B cell (primary cell): ENCODE data around the gene ZNF267. TPM values are rescaled to one million over a fixed set of nuclear protein-coding genes. Genes with fewer than 3 reads are reported as not detected.

Source experiments
- ATAC-seq: fragments of 200-7000 bp; cut with Tn5 transposase; one replicate; pipeline ENCODE4 v1.10.0; 2021; ENCODE audit warnings: low read depth, mild to moderate bottlenecking, moderate number of reproducible peaks, moderate library complexity
- CTCF ChIA-PET: fragments of 350-600 bp; sonication (Branson Sonifier 250); formaldehyde crosslinking; loops from one replicate; lab custom pipeline; 2021; ENCODE audit warnings: antibody characterized with exemption, inconsistent platforms; lab: Charles Lee
- POLR2A ChIA-PET: fragments of 350-600 bp; sonication (Branson Sonifier 250); formaldehyde crosslinking; loops from one replicate; lab custom pipeline; 2021; ENCODE audit warnings: antibody characterized with exemption; lab: Charles Lee
- DNase-seq: peaks from one replicate; pipeline ENCODE4 v3.0.0; 2013
- H2AFZ ChIP-seq: 2 replicates; pipeline ENCODE4 v1.6.1; 2012; ENCODE audit warnings: mild to moderate bottlenecking, low read depth, low read length; ENCODE audit not compliant: insufficient read depth, poor library complexity, severe bottlenecking
- H3K27ac ChIP-seq, 2 donors: 1 replicate in 1 of 2; 2 replicates in 1 of 2; pipeline ENCODE4 v1.5.1; 2012 to 2013; ENCODE audit warnings: low read length in 2 of 2, mild to moderate bottlenecking in 2 of 2, moderate library complexity in 1 of 2
- H3K27me3 ChIP-seq, 4 experiments: fragments of 200-600 bp in 1 of 4; sonication (generic) in 1 of 4; replicated peaks in 1 of 4; 1 replicate in 2 of 4; 2 replicates in 2 of 4; pipeline versions ENCODE4 v1.6.1 to v1.7.0; 2013 to 2016; ENCODE audit warnings: low read length in 3 of 4, mild to moderate bottlenecking in 2 of 4, mixed read lengths in 1 of 4, moderate library complexity in 1 of 4; ENCODE audit not compliant: insufficient read depth in 4 of 4, control insufficient read depth in 3 of 4; ENCODE audit errors: control extremely low read depth in 1 of 4
- H3K36me3 ChIP-seq, 2 experiments: replicated peaks in 1 of 2; 1 replicate in 1 of 2; 2 replicates in 1 of 2; pipeline versions ENCODE4 v1.6.1 to v1.7.1; 2013; ENCODE audit warnings: low read length in 1 of 2; ENCODE audit not compliant: insufficient read depth in 2 of 2, control insufficient read depth in 1 of 2; ENCODE audit errors: control extremely low read depth in 1 of 2, extremely low read depth in 1 of 2
- H3K4me1 ChIP-seq, 2 donors: fragments of 200-600 bp in 1 of 2; sonication (generic) in 1 of 2; 1 replicate in 1 of 2; 2 replicates in 1 of 2; pipeline versions ENCODE4 v1.5.1 to v1.6.1; 2013 to 2017; ENCODE audit warnings: low read length in 2 of 2; ENCODE audit not compliant: control insufficient read depth in 2 of 2, insufficient read depth in 2 of 2
- H3K4me2 ChIP-seq: replicated peaks from 2 replicates; pipeline ENCODE3; 2012; ENCODE audit warnings: mild to moderate bottlenecking, low read depth, low read length; ENCODE audit not compliant: poor library complexity, severe bottlenecking
- H3K4me3 ChIP-seq, 5 experiments: fragments of 200-600 bp in 1 of 5; sonication (generic) in 1 of 5; 1 replicate in 3 of 5; 2 replicates in 2 of 5; pipeline versions ENCODE4 v1.5.1 to v1.7.0; 2011 to 2016; ENCODE audit warnings: low read length in 4 of 5, mild to moderate bottlenecking in 4 of 5, low read depth in 2 of 5, control low read depth in 1 of 5, moderate library complexity in 1 of 5; ENCODE audit not compliant: insufficient read depth in 1 of 5; ENCODE audit errors: control extremely low read depth in 1 of 5, extremely low read depth in 1 of 5
- H3K79me2 ChIP-seq: fragments of 200-600 bp; sonication (generic); one replicate; pipeline ENCODE4 v1.6.0; 2016; ENCODE audit warnings: low read length; ENCODE audit not compliant: control insufficient read depth, insufficient read depth
- H3K9ac ChIP-seq: fragments of 200-600 bp; sonication (generic); 2 replicates; pipeline ENCODE4 v1.6.1; 2017; ENCODE audit warnings: mild to moderate bottlenecking, low read length, moderate library complexity
- H3K9me3 ChIP-seq, 3 donors: one replicate each; pipeline versions ENCODE4 v1.6.1 to v1.7.1; 2013; ENCODE audit warnings: low read length in 2 of 3; ENCODE audit not compliant: control insufficient read depth in 2 of 3, insufficient read depth in 1 of 3; ENCODE audit errors: control extremely low read depth in 1 of 3
- H4K20me1 ChIP-seq: 2 replicates; pipeline ENCODE4 v1.6.0; 2012; ENCODE audit warnings: mild to moderate bottlenecking, low read length; ENCODE audit not compliant: insufficient read depth, control insufficient read depth, poor library complexity, severe bottlenecking
- H3K27ac Mint-ChIP-seq: one replicate; pipeline ENCODE4 v1.8.0; 2021; ENCODE audit warnings: mixed read lengths
- H3K27me3 Mint-ChIP-seq: one replicate; pipeline ENCODE4 v1.8.0; 2021; ENCODE audit warnings: mixed read lengths
- H3K4me1 Mint-ChIP-seq: one replicate; pipeline ENCODE4 v1.8.0; 2021; ENCODE audit warnings: mixed read lengths
- H3K4me3 Mint-ChIP-seq: one replicate; pipeline ENCODE4 v1.8.0; 2021; ENCODE audit warnings: mixed read lengths
- H3K9me3 Mint-ChIP-seq: one replicate; pipeline ENCODE4 v1.8.0; 2022; ENCODE audit warnings: mixed read lengths; ENCODE audit not compliant: insufficient read depth
- EZH2 ChIP-seq: IDR thresholded peaks from 2 replicates; pipeline ENCODE4 v1.6.1; 2012; ENCODE audit warnings: borderline replicate concordance, low read depth, mild to moderate bottlenecking, moderate library complexity, low read length; ENCODE audit not compliant: insufficient read depth, poor library complexity, severe bottlenecking
- WGBS: methylation state at CpG from one replicate; pipeline ENCODE4 v1.1.5; 2013; ENCODE audit warnings: missing lambda C conversion rate; ENCODE audit not compliant: insufficient coverage; 5-methylcytosine and 5-hydroxymethylcytosine counted together
- intact Hi-C: fragments of 100-400 bp; cut with micrococcal nuclease; formaldehyde crosslinking; loops from one replicate; pipeline ENCODE4 v1.10.0; 2022
- polyA plus RNA-seq: library from polyadenylated mRNA; depleted of rRNA; stranded (reverse); fragments of >200 nt; gene quantifications from 2 replicates; pipeline ENCODE4 v1.2.3, GENCODE V29; 2012
- total RNA-seq, 2 donors: library from RNA; stranded (reverse); fragments of 120-200 nt in 1 of 2; gene quantifications; 1 replicate in 1 of 2; 2 replicates in 1 of 2; pipeline versions ENCODE4 v1.2.3 to v1.2.4, GENCODE V29; 2013 to 2022
- TF ChIP-seq, protein P1 (sequence below): fragments of 200-600 bp; IDR thresholded peaks from one replicate; pipeline ENCODE4 v1.8.0; 2022; ENCODE audit warnings: antibody characterized with exemption, mild to moderate bottlenecking

Gene ZNF267
- total and polyA plus RNA-seq, 2 donors (not counting 1 experiment from before 2014, with no cell fraction given) = 8.6 to 68.1 TPM

DNA sequence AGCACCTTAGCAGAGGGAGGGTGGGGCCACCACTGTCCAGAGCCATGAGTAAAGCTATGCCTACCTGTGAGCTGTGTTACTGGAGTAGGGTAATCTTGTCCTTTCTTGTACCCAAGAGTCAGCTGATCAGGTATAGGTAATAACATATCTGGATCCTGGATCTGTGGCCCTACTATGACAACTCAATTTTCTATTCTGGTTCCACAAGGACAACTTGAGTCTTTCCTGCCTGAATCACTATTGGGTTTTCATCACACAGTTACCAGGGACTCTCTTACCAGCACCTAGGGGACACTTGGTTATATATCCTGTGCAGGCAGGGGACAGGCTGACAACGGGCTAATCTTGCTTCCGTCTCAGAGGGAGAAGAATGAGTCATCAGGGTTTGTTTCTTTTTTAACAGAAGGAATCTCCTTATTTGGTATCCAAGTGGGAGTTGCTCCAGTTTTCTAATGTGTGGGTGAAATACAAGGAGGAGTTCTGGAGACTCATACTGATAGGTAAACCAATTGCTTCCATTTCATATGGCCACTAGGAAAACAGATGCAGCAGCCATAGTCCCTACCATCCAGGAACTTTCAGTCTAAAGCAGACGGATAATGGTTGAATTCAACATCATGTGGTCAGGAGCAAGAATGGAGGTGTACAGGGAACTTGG lies 6.8 kb downstream of the ZNF267 start:
- Mint-ChIP-seq H3K27ac (peak overlapping the region; percentile 73), H3K4me1 (peaks cover 66% of the 10 kb centered on the region), H3K27me3 (no peaks in the 10 kb centered on the region), H3K9me3 (no peaks in the 10 kb centered on the region), H3K4me3 (peak overlapping the region; percentile 26)
- no peak for ATAC-seq
- 70% methylated on average over 2 of the region's 3 CpGs for WGBS
- Histone ChIP-seq H3K36me3 (peaks cover 6 to 54% of the 10 kb centered on the region in 2 experiments), H3K4me2 (no peak overlapping the region), H3K4me1 (peaks cover 41 to 45% of the 10 kb centered on the region in 2 donors), H4K20me1 (peaks cover 87% of the 10 kb centered on the region), H3K9ac (no peak overlapping the region), H3K4me3 (no peak overlapping the region), H2AFZ (no peak overlapping the region), H3K27me3 (no peaks in the 10 kb centered on the region), H3K27ac (peak overlapping the region in 1 of 2 donors; percentile 50), H3K79me2 (peaks cover 92% of the 10 kb centered on the region), H3K9me3 (no peaks in the 10 kb centered on the region)
- intact Hi-C loops = no loop called here
- DNase-seq = no peak
- CTCF ChIA-PET = interaction anchor here (2.8 kb wide), 1 partner anchor 12 kb away, joined by 10 read pairs; no protein-coding TSS in a partner anchor
- TF ChIP-seq EZH2 = no peak
- TF ChIP-seq, protein P1, sequence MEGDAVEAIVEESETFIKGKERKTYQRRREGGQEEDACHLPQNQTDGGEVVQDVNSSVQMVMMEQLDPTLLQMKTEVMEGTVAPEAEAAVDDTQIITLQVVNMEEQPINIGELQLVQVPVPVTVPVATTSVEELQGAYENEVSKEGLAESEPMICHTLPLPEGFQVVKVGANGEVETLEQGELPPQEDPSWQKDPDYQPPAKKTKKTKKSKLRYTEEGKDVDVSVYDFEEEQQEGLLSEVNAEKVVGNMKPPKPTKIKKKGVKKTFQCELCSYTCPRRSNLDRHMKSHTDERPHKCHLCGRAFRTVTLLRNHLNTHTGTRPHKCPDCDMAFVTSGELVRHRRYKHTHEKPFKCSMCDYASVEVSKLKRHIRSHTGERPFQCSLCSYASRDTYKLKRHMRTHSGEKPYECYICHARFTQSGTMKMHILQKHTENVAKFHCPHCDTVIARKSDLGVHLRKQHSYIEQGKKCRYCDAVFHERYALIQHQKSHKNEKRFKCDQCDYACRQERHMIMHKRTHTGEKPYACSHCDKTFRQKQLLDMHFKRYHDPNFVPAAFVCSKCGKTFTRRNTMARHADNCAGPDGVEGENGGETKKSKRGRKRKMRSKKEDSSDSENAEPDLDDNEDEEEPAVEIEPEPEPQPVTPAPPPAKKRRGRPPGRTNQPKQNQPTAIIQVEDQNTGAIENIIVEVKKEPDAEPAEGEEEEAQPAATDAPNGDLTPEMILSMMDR = no peak
- POLR2A ChIA-PET = no interaction called here

DNA sequence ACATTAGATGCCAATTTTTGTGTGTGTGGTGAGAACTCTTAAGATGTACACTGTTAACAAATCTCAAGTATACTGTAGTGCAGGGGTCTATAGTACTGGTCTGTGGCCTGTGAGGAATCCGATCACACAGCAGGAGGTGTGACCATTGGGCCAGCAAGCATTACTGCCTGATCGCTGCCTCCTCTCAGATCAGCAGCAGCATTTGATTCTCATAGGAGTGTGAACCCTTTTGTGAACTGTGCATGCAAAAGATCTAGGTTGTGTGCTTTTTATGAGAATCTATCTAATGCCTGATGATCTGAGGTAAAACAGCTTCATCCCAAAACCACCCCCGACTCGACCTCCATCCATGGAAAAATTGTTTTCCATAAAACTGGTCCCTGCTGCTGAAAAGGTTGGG lies 12.6 kb downstream of the ZNF267 start:
- DNase-seq = no peak
- Mint-ChIP-seq H3K9me3 (peaks cover 2% of the 10 kb centered on the region), H3K4me1 (peaks cover 33% of the 10 kb centered on the region), H3K27ac (no peak overlapping the region), H3K27me3 (no peaks in the 10 kb centered on the region), H3K4me3 (no peak overlapping the region)
- ChIA-PET CTCF (no interaction called here), POLR2A (no interaction called here)
- no peak overlapping the region for H3K27ac ChIP-seq
- peaks cover 3 to 14% (median 6%) of the 10 kb centered on the region in 3 donors for H3K9me3 ChIP-seq
- no peak overlapping the region for H3K4me3 ChIP-seq
- H4K20me1 ChIP-seq = peaks cover 52% of the 10 kb centered on the region
- peaks cover 84% of the 10 kb centered on the region for H3K79me2 ChIP-seq
- no peak overlapping the region for H3K9ac ChIP-seq
- no peaks in the 10 kb centered on the region for H3K27me3 ChIP-seq
- no peak overlapping the region for H2AFZ ChIP-seq
- no peaks in the 10 kb centered on the region for H3K4me1 ChIP-seq
- intact Hi-C loops = no loop called here
- TF ChIP-seq, protein P1 = no peak
- no peak for TF ChIP-seq EZH2
- 100% methylated on average over 1 of the region's 4 CpGs for whole genome bisulfite sequencing
- H3K36me3 ChIP-seq = peaks cover 25 to 66% of the 10 kb centered on the region in 2 experiments
- no peak overlapping the region for H3K4me2 ChIP-seq
- ATAC-seq = no peak
